GM19372 (cell line): ENCODE results near the gene ARHGEF16.

Experiments
- ATAC-seq: cut with Tn5 transposase; IDR thresholded peaks from one replicate; pipeline ENCODE4 v1.9.1; 2021; ENCODE audit warnings: mild to moderate bottlenecking, low read depth, moderate library complexity; ENCODE audit not compliant: unreplicated experiment

Gene ARHGEF16

GRCh38 chr1:3455670-3456448 lies 1.4 kb downstream of the ARHGEF16 start:
- no peak for ATAC-seq

- ATAC-seq, result no peak
Observed at GRCh38 chr1:3456449-3456963, 2.0 kb downstream of the ARHGEF16 start.

DNA sequence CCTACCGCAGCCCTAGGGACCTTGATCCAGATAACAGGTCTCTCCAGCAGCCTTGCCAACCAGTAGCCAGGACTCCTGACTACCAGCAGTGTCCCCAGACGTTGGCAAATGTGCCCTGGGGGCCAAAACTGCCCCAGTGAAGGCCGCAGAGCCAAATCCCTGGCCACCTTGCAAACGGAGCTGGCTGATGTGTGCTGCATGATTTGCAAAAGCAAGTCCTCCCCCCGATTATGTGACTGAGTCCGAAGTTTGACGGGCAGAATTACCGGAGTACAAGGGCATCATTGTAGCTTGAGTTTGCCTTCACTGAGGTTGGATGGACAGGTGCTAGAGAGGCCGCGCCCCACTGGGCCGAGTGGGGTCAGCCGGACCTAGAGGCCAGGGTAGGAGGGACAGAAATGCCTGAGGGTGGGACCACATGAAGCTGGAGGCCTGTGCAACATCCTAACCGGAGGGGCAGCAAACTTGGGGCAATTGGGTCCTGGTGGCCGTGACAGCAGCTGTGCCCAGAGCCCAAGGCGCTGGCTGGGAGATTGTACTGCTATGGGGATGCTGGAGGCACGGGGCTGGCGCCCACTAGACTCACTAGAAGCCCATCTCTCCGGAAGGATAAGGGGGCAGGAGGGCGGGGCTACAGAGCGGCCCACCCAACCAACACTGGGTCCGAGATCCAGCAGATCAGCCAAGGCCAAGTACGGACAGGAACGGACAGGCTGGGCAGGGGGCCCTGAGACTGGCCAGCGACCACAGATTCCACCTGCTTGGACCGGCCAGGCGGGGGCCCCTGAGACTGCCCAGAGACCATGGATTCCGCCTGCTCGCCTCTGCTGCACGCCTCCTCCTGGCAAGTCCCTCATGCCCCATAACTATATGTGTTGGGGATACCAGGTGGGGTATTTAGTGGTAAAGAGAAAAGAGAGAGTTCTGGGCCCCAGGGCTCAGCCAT lies 2.8 kb downstream of the ARHGEF16 start:
- no peak for ATAC-seq

DNA sequence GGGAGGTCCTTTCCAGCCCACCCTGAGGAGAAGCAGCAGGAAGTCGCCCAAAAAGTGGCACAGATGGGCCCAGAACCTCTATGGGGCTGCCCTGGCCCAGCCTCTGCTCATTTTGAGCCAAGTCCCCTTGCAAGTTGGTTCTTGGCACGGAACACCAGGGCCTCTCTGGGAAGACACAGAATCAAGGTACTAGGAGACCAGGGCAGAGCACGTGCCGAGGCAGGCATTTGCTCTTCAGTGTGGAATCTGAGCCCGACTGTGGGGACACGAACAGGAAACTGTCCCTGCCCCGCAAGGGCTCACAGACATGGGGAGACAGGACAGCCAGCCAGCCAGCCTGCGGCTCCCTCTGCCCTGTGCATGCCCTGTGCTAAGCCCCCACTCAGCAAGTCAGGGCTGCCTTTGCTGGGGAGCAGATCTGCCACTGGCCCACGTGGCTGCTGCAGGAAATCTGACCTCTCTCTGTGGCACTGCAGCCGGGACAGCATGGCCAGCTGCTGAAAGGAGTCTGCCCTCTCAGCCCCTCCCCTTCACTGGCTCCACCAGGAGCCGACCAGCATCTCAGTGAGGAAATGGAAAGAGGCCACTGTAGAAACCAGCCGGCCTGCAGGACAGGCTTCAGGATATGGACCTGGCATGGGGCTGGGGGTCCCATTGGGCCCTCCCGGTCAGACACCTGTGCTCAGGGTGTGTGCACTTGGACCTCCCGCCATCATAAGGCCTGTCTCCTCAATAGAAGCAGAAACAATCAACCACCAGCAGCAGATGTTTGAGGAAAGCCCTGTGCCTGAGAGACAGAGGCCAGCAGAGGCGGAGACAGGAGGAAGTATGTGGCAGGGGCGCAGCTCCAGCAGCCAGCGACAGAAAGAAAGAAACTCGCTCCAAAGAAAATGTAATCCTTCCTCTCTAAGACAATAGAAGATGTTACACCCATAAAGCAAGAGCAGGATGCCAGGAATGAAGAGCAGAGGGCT lies 3.7 kb downstream of the ARHGEF16 start:
- ATAC-seq, result no peak

DNA sequence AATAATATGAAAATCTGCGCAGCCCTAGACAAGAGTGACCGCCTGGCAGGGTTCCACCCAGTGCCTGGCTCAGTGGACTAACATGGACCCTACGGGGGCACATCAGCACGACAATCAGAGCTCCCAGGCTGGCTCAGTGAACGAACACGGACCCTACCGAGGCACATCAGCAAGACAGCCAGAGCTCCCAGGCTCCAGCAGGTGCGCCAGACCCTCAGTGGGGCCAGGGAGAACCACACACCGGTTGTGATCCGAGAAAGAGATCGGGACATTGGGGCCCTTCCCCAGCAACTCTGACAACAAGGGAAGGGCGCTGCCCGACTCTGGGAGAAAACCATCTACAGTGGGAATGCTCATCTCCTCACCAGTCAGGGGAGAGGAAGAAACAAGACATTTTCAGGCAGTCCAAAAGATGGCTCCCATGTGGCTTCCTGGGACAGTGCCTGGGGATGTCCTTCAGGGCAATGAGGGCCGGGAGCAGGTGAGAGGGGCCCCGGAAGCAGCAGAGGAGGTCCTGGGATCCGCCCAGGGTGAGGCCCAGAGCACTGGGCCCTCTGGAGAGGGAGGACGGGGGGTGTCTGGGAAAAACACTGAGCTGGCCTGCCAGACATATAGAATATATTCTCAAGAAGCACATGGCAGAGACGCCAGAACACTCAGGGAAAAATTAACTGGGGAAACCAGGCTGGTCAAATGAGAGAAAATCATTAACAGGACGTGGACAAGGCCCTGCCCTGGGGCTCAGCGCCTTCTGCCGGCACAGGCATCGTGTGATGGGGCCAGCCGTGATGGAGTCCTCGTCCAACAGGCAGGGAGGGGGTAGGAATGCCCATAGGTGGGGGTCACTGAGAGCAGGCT lies 4.8 kb downstream of the ARHGEF16 start:
- no peak for ATAC-seq

- no peak for ATAC-seq
Observed at GRCh38 chr1:3459940-3460671, 5.6 kb downstream of the ARHGEF16 start.

DNA sequence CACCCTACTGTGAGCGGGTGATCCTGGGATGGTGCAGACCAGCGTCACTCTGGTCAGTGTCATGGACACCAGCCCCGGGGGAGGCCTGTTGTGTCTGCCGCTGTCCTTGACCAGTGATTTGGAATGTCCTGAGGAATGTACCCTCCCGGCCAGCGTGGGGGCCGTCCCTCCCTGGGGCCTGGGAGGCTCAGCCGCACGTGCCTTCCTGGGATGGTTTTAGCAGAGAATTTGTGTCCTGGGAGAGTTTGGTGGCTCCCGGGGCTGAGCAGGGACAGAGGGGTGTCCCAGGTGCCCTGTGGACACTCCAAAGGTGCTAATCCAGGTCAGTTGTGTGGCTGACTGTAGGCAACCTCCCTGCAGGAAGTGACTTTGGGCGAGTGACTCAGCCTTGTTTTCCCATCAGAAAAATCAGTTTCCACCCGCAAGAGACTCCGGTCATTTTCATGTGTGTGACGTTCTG lies 6.2 kb downstream of the ARHGEF16 start:
- no peak for ATAC-seq

- no peak for ATAC-seq
Observed at GRCh38 chr1:3461238-3461933, 6.9 kb downstream of the ARHGEF16 start.

DNA sequence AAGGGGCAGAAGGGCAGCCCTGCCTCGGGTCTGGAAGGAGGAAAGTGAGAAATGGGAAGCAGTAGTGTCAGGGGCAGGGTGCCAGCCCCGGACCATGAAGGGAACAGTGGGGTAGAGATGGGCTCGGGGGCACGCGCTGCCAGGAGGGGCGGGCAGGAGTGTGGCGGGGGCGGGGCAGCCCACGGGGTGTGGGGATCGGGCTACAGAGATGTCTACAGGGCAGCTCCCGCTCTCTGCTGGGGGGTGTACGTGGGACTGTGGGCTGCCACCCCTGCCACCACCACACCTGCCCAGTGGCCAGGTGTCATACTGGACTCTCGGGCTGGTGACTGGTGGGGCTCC lies 7.4 kb downstream of the ARHGEF16 start:
- no peak for ATAC-seq

GRCh38 chr1:3462356-3463012 lies 8.0 kb downstream of the ARHGEF16 start:
- no peak for ATAC-seq

GRCh38 chr1:3463013-3463385 lies 8.5 kb downstream of the ARHGEF16 start:
- ATAC-seq, result no peak

DNA sequence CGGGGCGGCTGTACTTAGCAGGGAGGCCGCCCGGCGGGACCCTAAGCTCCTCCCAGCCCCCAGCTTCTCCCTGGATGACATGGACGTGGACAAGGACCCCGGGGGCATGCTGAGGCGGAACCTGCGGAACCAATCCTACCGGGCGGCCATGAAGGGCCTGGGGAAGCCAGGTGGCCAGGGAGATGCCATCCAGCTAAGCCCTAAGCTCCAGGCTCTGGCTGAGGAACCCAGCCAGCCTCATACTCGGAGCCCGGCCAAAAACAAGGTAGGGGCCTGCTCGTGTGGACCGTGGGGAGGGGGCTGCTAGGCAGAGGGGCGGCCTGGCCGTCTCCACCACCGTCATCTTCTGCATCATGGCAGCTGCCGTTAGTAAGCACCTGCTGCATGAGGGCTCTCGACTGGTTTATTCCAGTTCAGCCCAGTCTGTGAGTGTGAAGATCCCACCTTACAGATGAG lies 9.0 kb downstream of the ARHGEF16 start:
- ATAC-seq, result no peak

DNA sequence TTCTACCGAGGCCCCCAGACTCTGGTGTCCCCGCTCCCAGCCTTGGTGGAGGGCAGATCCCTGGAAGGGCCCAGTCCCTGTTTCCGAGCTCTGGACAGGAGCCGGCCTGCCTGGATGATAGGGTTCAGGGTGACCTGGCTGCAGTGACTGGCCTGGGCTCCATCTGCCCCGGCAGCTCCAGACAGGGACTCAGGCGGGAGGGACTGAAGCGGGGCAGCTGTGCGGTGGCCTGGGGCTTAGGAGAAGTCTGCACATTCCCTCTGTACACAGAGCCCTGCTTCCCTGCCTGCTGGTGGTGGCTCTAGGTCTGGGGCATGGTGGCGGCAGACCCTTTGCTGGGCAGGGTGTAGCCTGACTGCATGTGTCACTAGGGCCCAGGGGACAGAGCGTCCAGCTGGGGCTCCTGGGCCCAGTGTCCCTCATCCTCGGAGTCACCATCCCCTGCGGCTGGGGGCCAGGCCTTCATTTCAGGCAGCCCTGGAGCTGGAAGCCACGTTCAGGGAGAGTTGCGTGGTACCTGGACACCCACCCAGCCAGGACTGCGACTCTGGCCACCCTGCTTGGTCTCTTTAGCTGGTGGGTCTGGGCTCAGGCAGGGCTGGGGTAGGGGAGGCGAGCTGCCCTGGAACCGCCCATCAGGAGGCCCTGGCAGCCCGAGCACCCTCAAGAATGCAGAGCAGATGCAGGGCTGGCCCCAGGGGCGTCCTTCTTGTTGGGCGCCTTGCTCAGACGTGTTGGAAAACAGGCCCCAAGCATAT lies 9.6 kb downstream of the ARHGEF16 start:
- ATAC-seq, result no peak

DNA sequence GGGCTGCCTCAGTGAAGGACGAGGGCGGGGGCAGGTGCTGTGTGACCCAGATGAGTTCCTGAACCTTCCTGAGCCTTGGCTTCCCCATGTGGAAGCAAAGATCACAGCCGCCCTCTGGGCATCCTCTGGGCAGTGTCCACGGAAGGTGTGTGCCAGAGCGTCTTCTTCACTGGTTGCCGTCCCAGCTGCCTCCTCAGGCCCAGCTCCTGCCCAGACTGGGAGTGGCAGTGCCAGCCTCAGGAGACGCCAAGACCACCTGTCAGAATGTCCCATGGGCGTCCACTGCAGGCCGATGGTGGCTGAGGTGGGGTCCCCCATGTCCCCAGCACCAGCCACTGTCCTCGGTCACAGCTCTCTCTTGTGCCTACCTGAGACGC lies 10.2 kb downstream of the ARHGEF16 start:
- ATAC-seq, result no peak

DNA sequence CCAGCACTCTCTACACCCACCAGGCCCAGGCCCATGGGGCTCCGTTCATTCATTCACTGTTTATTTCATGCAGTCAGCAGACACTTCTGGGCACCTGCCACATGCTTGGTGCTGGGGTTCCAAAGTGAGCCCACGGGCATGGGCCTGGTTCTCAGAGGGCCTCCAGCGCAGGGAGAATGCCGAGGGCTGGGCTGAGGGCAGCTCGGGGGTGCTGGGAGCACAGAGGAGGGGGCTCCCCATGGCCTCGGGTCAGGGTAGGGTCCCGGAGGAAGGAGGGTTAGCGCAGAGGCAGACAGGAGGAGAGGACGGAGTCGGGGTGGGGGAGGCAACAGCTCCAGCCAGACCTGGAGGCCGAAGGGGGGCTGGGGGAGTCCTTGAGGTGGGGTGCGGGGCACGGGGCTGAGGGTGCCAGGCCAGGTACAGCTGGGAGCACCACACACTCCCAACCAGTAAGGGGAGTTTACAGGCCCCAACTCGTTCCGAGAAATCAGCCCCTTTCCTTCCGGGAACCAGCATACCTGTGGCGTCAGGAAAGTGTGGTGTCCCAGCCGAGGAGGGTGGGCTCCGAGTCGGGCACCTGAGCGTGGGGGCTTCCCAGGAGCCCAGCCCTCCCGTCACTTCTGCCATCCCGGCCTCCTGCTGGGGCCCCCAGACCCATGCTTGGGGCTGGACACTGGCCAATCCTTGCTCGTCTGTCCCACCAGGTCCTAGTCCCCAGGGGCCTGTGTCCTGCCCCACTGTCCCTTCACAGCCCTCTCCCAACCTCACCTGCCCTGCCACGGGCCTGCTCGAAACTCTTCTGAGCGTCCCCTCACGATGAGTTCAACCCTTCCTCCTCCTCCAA lies 10.8 kb downstream of the ARHGEF16 start:
- no peak for ATAC-seq

DNA sequence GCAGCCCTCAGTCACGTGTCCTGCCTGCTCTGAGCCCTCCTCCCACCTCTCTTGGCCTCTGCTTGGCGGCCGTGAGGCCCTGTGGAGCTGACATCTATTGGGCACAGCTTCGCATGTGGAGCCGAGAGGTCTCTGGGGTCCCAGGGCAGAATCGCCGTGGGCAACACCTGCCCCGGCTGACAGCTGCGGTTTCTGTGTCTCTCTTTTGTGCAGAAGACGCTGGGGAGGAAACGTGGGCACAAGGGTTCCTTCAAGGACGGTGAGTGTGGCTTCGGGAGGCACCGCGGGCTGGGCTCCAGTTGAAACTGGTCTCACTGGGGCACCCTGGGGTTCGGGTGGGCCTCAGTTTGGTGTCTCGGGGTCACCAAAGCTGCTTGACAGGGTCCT lies 11.5 kb downstream of the ARHGEF16 start:
- no peak for ATAC-seq
